T-helper 1 cell treated with Interleukin-12 subunit alpha and Interleukin-12 subunit beta and Interleukin-4 antibody, amounts not matched to agents 30 μg/mL and 1 μg/mL, for 36 hours (primary cell): ENCODE measurements around the gene MTA1.

Experiments
- H3K27ac Mint-ChIP-seq: one replicate; pipeline ENCODE4 v1.8.0; 2021; ENCODE audit warnings: mild to moderate bottlenecking, mixed read lengths
- H3K27me3 Mint-ChIP-seq: one replicate; pipeline ENCODE4 v1.8.0; 2021; ENCODE audit warnings: low read depth, mixed read lengths
- H3K36me3 Mint-ChIP-seq: one replicate; pipeline ENCODE4 v1.8.0; 2021; ENCODE audit warnings: low read depth, mixed read lengths
- H3K4me1 Mint-ChIP-seq: one replicate; pipeline ENCODE4 v1.8.0; 2021; ENCODE audit warnings: low read depth, mixed read lengths
- H3K4me3 Mint-ChIP-seq: one replicate; pipeline ENCODE4 v1.8.0; 2021; ENCODE audit warnings: mild to moderate bottlenecking, moderate library complexity, mixed read lengths
- H3K9me3 Mint-ChIP-seq: one replicate; pipeline ENCODE4 v1.8.0; 2021; ENCODE audit warnings: mixed read lengths

MTA1 gene

DNA sequence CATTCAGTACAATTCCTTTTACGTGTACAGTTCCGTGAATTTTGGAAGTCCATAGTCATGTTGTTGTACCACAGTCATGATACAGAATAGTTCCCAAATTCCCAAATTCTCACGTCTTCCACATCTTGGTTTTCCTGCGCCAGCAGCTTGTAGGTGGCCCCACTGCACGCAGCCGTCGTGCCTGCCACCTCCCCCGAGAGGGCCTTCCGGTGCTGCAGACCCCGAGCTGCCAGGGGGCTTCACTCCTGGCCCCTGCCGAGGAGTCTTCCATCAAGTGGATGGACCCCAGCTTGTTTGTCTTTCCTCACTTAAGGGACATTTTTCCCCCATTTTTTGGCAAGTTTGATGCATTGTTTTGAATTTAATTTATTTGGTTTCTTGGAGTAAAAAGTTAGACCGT lies 16.8 kb downstream of the MTA1 start:
- Mint-ChIP-seq H3K36me3 (peaks cover 1% of the 10 kb centered on the region), H3K9me3 (no peaks in the 10 kb centered on the region), H3K4me1 (peaks cover 6% of the 10 kb centered on the region), H3K4me3 (no peak overlapping the region), H3K27ac (no peak overlapping the region), H3K27me3 (no peaks in the 10 kb centered on the region)

DNA sequence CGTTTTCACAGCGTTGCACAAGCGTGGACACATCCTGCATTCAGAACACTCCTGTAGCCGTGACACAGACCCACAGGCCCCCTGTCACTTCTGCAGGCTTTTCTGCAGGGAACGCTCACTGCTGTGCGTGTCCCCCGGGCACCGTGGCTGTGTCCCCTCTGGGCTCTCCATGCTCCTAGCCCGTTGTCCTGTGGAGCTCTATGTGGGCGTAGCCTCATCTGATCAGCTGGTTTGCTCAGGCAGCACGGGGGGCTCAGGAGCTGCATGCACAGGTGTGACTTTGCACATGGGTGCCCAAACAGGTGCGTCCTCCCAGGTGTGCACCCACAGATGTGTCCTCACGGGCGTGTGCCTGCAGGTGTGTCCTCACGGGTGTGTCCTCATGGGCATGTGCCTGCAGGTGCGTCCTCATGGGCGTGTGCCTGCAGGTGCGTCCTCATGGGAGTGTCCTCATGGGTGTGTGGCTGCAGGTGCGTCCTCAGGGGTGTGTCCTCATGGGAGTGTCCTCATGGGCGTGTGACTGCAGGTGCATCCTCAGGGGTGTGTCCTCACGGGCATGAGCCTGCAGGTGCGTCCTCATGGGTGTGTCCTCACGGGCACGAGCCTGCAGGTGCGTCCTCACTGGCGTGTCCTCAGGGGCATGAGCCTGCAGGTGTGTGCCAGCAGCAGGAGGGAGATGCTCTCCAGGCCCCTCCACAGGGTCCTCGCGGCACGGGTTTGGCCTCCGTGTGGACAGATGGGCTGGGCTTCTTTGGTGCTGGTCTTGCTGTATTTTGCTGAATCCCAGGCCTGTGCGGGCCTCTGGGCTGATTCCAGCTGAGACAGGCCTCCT lies 17.5 kb downstream of the MTA1 start:
- H3K4me3 Mint-ChIP-seq, result no peak overlapping the region
- peaks cover 6% of the 10 kb centered on the region for H3K4me1 Mint-ChIP-seq
- no peaks in the 10 kb centered on the region for H3K27me3 Mint-ChIP-seq
- peaks cover 5% of the 10 kb centered on the region for H3K36me3 Mint-ChIP-seq
- no peak overlapping the region for H3K27ac Mint-ChIP-seq
- H3K9me3 Mint-ChIP-seq, result no peaks in the 10 kb centered on the region

- H3K9me3 Mint-ChIP-seq, result no peaks in the 10 kb centered on the region
- no peak overlapping the region for H3K27ac Mint-ChIP-seq
- H3K4me3 Mint-ChIP-seq, result no peak overlapping the region
- H3K4me1 Mint-ChIP-seq, result peaks cover 6% of the 10 kb centered on the region
- no peaks in the 10 kb centered on the region for H3K27me3 Mint-ChIP-seq
- H3K36me3 Mint-ChIP-seq, result peaks cover 5% of the 10 kb centered on the region
Measured at GRCh38 chr14:105437723-105438500, 18.3 kb downstream of the MTA1 start.

- H3K27me3 Mint-ChIP-seq, result no peaks in the 10 kb centered on the region
- H3K4me1 Mint-ChIP-seq, result peaks cover 6% of the 10 kb centered on the region
- no peak overlapping the region for H3K4me3 Mint-ChIP-seq
- no peak overlapping the region for H3K27ac Mint-ChIP-seq
- peaks cover 5% of the 10 kb centered on the region for H3K36me3 Mint-ChIP-seq
- no peaks in the 10 kb centered on the region for H3K9me3 Mint-ChIP-seq
Measured at GRCh38 chr14:105439179-105439578, 19.6 kb downstream of the MTA1 start.

- H3K9me3 Mint-ChIP-seq, result no peaks in the 10 kb centered on the region
- peaks cover 5% of the 10 kb centered on the region for H3K4me1 Mint-ChIP-seq
- H3K27me3 Mint-ChIP-seq, result no peaks in the 10 kb centered on the region
- H3K27ac Mint-ChIP-seq, result no peak overlapping the region
- no peak overlapping the region for H3K4me3 Mint-ChIP-seq
- H3K36me3 Mint-ChIP-seq, result peaks cover 5% of the 10 kb centered on the region
Measured at GRCh38 chr14:105439710-105440553, 20.3 kb downstream of the MTA1 start.

DNA sequence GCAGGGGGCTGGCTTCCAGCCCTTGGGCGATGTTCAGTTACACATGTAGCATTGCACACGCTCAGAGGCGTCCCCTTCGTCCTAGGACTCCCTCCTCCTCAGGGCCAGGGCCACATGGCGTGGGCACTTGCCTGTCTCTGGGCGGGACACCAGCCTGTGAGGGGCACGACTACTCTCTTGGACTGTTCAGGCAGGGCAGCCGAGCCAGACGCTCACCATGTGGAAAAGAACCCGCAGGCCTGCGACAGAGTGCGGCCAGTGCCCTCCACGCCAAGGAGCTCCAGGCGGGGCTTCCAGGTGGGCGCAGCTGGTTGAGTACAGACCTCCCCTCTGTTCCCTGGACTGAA lies 20.9 kb downstream of the MTA1 start:
- H3K36me3 Mint-ChIP-seq, result peaks cover 5% of the 10 kb centered on the region
- H3K27me3 Mint-ChIP-seq, result no peaks in the 10 kb centered on the region

GRCh38 chr14:105440992-105441391 lies 21.4 kb downstream of the MTA1 start:
- no peaks in the 10 kb centered on the region for H3K9me3 Mint-ChIP-seq
- peaks cover 5% of the 10 kb centered on the region for H3K36me3 Mint-ChIP-seq
- no peak overlapping the region for H3K4me3 Mint-ChIP-seq
- no peaks in the 10 kb centered on the region for H3K4me1 Mint-ChIP-seq
- no peak overlapping the region for H3K27ac Mint-ChIP-seq
- H3K27me3 Mint-ChIP-seq, result no peaks in the 10 kb centered on the region

More for the DNA sequence above, 20.9 kb downstream of the MTA1 start:
- H3K27ac Mint-ChIP-seq, result no peak overlapping the region
- H3K9me3 Mint-ChIP-seq, result no peaks in the 10 kb centered on the region
- H3K4me1 Mint-ChIP-seq, result peaks cover 3% of the 10 kb centered on the region
- no peak overlapping the region for H3K4me3 Mint-ChIP-seq

DNA sequence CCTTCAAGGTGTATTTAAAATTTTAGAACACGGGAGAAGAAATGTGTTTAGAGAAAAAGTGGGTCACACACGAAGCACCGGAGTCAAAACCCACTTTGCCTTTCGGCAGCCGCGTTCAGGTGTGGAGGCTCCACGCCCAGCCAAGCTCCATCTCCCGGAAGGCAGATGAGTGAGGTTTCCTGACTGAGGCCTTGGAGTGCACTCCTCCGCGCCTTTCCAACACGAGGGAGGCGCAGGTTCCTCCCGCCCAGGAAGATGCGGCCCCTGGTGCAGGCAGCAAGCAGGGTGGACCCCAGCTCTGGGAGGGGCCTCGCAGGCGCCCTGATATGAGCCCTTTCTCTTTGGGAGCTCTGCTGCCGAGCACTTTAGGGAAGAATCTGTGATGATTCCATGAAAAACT lies 22.5 kb downstream of the MTA1 start:
- no peaks in the 10 kb centered on the region for H3K27me3 Mint-ChIP-seq
- no peaks in the 10 kb centered on the region for H3K4me1 Mint-ChIP-seq
- no peak overlapping the region for H3K27ac Mint-ChIP-seq
- H3K4me3 Mint-ChIP-seq, result no peak overlapping the region
- H3K9me3 Mint-ChIP-seq, result no peaks in the 10 kb centered on the region
- H3K36me3 Mint-ChIP-seq, result peaks cover 3% of the 10 kb centered on the region

GRCh38 chr14:105442834-105443233 lies 23.2 kb downstream of the MTA1 start:
- no peak overlapping the region for H3K27ac Mint-ChIP-seq
- H3K9me3 Mint-ChIP-seq, result no peaks in the 10 kb centered on the region
- H3K4me1 Mint-ChIP-seq, result no peaks in the 10 kb centered on the region
- no peak overlapping the region for H3K4me3 Mint-ChIP-seq
- peaks cover 3% of the 10 kb centered on the region for H3K36me3 Mint-ChIP-seq
- no peaks in the 10 kb centered on the region for H3K27me3 Mint-ChIP-seq

GRCh38 chr14:105444859-105445258 lies 25.2 kb downstream of the MTA1 start:
- Mint-ChIP-seq H3K9me3 (no peaks in the 10 kb centered on the region), H3K4me3 (no peak overlapping the region), H3K4me1 (no peaks in the 10 kb centered on the region), H3K27ac (no peak overlapping the region), H3K36me3 (peaks cover 3% of the 10 kb centered on the region), H3K27me3 (no peaks in the 10 kb centered on the region)

DNA sequence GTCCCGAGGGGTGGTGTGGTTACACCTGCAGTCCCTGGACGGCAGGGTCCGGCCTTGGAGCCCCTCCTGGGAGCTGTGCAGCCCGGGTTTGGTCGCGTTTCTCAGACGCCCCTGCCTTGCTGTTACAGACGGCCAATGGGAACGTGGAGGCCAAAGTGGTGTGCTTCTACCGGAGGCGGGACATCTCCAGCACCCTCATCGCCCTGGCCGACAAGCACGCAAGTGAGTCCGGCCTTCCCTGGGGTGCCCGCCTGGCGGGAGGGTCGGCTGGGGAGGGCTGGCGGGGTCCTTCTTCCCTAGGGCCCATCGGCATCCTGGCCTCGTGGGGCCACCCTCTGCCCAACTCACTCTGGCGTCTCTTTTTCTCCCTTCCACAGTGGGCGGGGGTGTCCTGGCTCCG lies 25.7 kb downstream of the MTA1 start:
- no peaks in the 10 kb centered on the region for H3K4me1 Mint-ChIP-seq
- no peak overlapping the region for H3K4me3 Mint-ChIP-seq
- no peak overlapping the region for H3K27ac Mint-ChIP-seq
- no peaks in the 10 kb centered on the region for H3K27me3 Mint-ChIP-seq
- no peaks in the 10 kb centered on the region for H3K9me3 Mint-ChIP-seq
- peaks cover 3% of the 10 kb centered on the region for H3K36me3 Mint-ChIP-seq

DNA sequence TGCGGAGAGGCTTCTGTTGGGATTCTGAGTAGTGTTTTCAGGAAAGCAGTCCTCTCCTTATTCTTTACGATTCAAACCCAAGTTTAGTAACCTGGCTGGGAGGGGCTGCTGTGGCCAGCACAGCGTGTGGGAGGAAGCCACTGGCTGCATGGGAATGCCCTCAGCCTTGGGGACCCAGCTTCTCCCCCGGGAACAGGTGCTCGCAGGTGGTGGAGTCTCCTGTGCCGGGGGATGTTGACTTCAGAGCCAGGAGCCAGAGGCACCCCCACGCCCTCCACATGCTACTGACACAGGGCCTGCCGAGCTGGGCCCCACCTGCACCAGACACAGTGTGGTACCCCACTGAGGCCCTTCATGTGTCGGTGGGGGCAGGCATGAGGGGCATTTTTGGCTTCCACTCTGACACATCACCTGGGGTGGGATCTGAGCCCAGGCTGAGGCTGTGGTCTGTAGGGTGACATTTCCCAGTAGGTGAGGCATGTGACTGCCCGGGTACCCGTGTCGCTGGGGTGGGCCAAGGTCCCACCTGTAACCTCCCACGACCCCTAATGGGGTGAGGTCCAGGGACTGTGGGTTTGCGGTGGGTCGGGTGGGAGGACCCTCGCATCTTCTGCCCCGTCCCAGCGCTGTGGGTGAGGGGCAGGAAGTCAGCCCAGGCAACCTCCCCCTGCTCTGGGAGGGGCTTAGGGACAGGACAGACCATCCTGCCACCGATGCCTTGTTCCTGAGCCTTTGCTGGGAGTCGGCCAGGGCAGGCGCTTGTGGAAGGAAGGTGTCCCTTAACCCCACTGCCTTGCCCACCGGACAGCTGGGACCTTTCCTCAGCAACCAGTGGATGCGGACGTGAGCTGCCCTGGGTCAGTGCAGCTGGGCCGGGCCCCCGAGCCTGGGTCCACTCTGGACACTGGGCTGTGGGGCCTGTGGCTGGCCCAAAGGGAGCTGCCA lies 26.5 kb downstream of the MTA1 start:
- Mint-ChIP-seq H3K27me3 (no peaks in the 10 kb centered on the region), H3K9me3 (no peaks in the 10 kb centered on the region), H3K4me3 (no peak overlapping the region), H3K36me3 (peaks cover 3% of the 10 kb centered on the region), H3K27ac (no peak overlapping the region), H3K4me1 (no peaks in the 10 kb centered on the region)

- Mint-ChIP-seq H3K9me3 (no peaks in the 10 kb centered on the region), H3K27me3 (no peaks in the 10 kb centered on the region), H3K36me3 (peaks cover under 1% of the 10 kb centered on the region), H3K4me1 (no peaks in the 10 kb centered on the region), H3K27ac (no peak overlapping the region), H3K4me3 (no peak overlapping the region)
Measured at GRCh38 chr14:105446971-105447370, 27.3 kb downstream of the MTA1 start.
